GM12878 (cell line): ENCODE measurements around the gene PSMB5. TPM values are rescaled to one million over a fixed set of nuclear protein-coding genes. Genes with fewer than 3 reads are reported as not detected.

ENCODE experiments used
- BCL3 ChIP-seq: IDR thresholded peaks from 2 replicates; pipeline ENCODE4 v1.6.1; 2011; ENCODE audit warnings: borderline replicate concordance, low read depth, mild to moderate bottlenecking, moderate library complexity, low read length; ENCODE audit not compliant: insufficient read depth, poor library complexity, severe bottlenecking
- BHLHE40 ChIP-seq, 2 experiments: fragments of 450-650 bp in 1 of 2; IDR thresholded peaks; 2 replicates each; pipeline ENCODE4 v1.6.1; 2011 to 2017; ENCODE audit warnings: low read depth in 2 of 2, borderline replicate concordance in 1 of 2, improper control_type of control experiment in 1 of 2, low read length in 1 of 2, mild to moderate bottlenecking in 1 of 2
- CEBPB ChIP-seq, 2 experiments: fragments of 150-350 bp in 1 of 2; IDR thresholded peaks; 2 replicates each; pipeline ENCODE4 v1.6.1; 2012 to 2014; ENCODE audit warnings: low read depth in 2 of 2, low read length in 2 of 2, borderline replicate concordance in 1 of 2, inconsistent platforms in 1 of 2
- CREB1 ChIP-seq: IDR thresholded peaks from 2 replicates; pipeline ENCODE4 v1.6.1; 2012; ENCODE audit warnings: low read depth, mild to moderate bottlenecking, inconsistent platforms
- DPF2 ChIP-seq: fragments of 450-650 bp; IDR thresholded peaks from 2 replicates; pipeline ENCODE4 v1.6.1; 2017; ENCODE audit warnings: mild to moderate bottlenecking
- USF1 ChIP-seq: IDR thresholded peaks from 2 replicates; pipeline ENCODE4 v1.6.1; 2011; ENCODE audit warnings: borderline replicate concordance, low read depth, mild to moderate bottlenecking, moderate library complexity, mixed read lengths, low read length; ENCODE audit not compliant: insufficient read depth; ENCODE audit errors: extremely low read length
- polyA plus RNA-seq, 11 experiments: library from polyadenylated mRNA; depleted of rRNA in 4 of 11; unstranded in 6 of 11; stranded (reverse) in 5 of 11; fragments of >200 nt; fragmentation: Nextera tagmentation in 4 of 11; fragmentation: Illumina TruSeq in 1 of 11; extraction: Ambion mirVana in 4 of 11; extraction: Trizol in 1 of 11; gene quantifications; 1 replicate in 1 of 11; 2 replicates in 10 of 11; pipeline versions ENCODE4 v1.2.1 to v1.2.3, GENCODE V29; 2011 to 2016; ENCODE audit warnings: inconsistent platforms in 2 of 11, missing spikeins in 2 of 11, low read depth in 1 of 11
- total RNA-seq, 4 experiments: library from RNA; depleted of rRNA in 3 of 4; stranded (reverse); fragments of >200 nt in 3 of 4; fragmentation: Illumina TruSeq in 1 of 4; extraction: Trizol in 1 of 4; gene quantifications; 2 replicates each; pipeline versions ENCODE4 v1.2.1 to v1.2.3, GENCODE V29; 2013 to 2021

PSMB5 gene
- total and polyA plus RNA-seq, 10 of the 15 experiments (the other 5 are each of a cell fraction or from before 2014, with no cell fraction given), result 84.5 to 802 (median 144) TPM

DNA sequence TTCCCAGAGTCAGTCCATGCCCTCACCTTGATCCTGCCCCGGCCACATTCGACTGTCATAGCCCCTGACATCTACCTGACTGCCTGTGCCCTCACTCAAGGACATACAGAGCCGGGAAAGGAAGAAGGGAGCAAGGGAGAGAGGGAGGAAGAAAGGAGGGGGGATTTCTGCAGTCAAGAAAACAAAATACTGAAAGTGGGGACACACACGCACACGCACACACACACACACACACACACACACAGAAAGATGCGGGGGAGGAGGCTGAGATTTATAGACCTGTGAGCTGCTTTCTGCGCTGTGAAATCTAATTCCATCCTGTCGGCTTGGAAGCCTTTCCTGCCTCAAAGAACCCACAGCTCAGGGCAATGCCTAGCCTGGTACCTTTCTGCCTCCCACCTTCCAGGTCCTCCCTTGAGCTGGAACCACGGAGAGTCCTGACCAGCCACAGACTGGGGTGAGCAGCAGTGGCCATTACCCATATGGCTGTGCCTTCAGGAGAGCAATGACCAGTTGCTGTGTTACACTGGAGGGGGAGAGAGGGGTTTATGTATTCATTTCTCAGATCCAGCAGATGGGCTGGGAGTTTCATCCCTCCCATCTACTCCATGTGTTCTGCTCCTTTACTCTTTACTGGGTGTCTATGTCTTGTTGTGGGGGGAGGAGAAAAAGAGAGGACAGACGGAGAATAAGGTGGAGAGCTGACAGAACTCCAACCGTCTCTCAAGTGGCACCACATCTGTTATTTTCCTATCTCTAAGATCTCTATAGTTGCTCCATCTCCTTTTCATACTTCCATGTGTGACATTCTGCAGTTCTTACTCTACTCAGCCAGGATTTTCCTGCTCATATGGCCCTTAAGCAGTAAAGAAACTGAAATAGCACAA is 37.7 kb downstream of the PSMB5 start (continued):
- no peak for TF ChIP-seq BCL3
- TF ChIP-seq CREB1, result no peak
- TF ChIP-seq CEBPB (IDR thresholded peaks at IDR 0.05; ENCODE audit: borderline replicate concordance in 1 of 2, low read depth in 2 of 2, low read length in 2 of 2), result no peak
- TF ChIP-seq USF1, result no peak
- no peak for TF ChIP-seq DPF2
- no peak for TF ChIP-seq BHLHE40 (IDR thresholded peaks at IDR 0.05; ENCODE audit: borderline replicate concordance in 1 of 2, low read depth in 2 of 2, low read length in 1 of 2)
